HepG2 (cell line): Measurements from ENCODE around the gene GDF15. TPM values are rescaled to one million over a fixed set of nuclear protein-coding genes. Genes with fewer than 3 reads are reported as not detected.
A peak's percentile ranks its signal among the peaks of the same experiment; 100 is the strongest.

Source experiments
- BHLHE40 ChIP-seq: IDR thresholded peaks from 2 replicates; pipeline ENCODE4 v1.6.1; 2011; ENCODE audit warnings: low read length, improper control_type of control experiment
- KLF9 ChIP-seq: IDR thresholded peaks from 2 replicates; pipeline ENCODE4 v1.6.1; 2016; ENCODE audit warnings: low read depth
- NFAT5 ChIP-seq: sonication (generic); formaldehyde crosslinking; IDR thresholded peaks from 2 replicates; pipeline ENCODE4 v1.4.0; 2020; ENCODE audit warnings: missing genetic modification reagents
- NPAS2 ChIP-seq: sonication (generic); formaldehyde crosslinking; IDR thresholded peaks from 2 replicates; pipeline ENCODE4 v1.8.0; 2022; ENCODE audit warnings: mild to moderate bottlenecking, missing genetic modification reagents, borderline replicate concordance
- PRPF4 ChIP-seq: fragments of 200-400 bp; formaldehyde crosslinking; IDR thresholded peaks from 2 replicates; pipeline ENCODE4 v1.6.1; 2016; ENCODE audit warnings: low read length, low read depth; ENCODE audit not compliant: poor library complexity, severe bottlenecking
- ZFP41 ChIP-seq: sonication (generic); formaldehyde crosslinking; IDR thresholded peaks from 2 replicates; pipeline ENCODE4 v1.4.0; 2020; ENCODE audit warnings: mild to moderate bottlenecking, missing genetic modification reagents, borderline replicate concordance
- ZNF30 ChIP-seq: sonication (generic); formaldehyde crosslinking; IDR thresholded peaks from 2 replicates; pipeline ENCODE4 v1.5.0; 2020; ENCODE audit warnings: mild to moderate bottlenecking, missing genetic modification reagents
- ZNF329 ChIP-seq: sonication (generic); formaldehyde crosslinking; IDR thresholded peaks from 2 replicates; pipeline ENCODE4 v1.9.0; 2021; ENCODE audit warnings: low read depth, mild to moderate bottlenecking, missing genetic modification reagents
- ZNF556 ChIP-seq: sonication (generic); formaldehyde crosslinking; IDR thresholded peaks from 2 replicates; pipeline ENCODE4 v1.4.0; 2020; ENCODE audit warnings: mild to moderate bottlenecking, missing genetic modification reagents, borderline replicate concordance
- ZSCAN21 ChIP-seq: sonication (generic); formaldehyde crosslinking; IDR thresholded peaks from 2 replicates; pipeline ENCODE4 v1.8.0; 2022; ENCODE audit warnings: mild to moderate bottlenecking, missing genetic modification reagents, moderate library complexity, borderline replicate concordance
- polyA plus RNA-seq, 8 experiments: library from polyadenylated mRNA; depleted of rRNA in 3 of 8; stranded (reverse) in 7 of 8; unstranded in 1 of 8; fragments of >200 nt; fragmentation: Illumina TruSeq in 4 of 8; extraction: Trizol in 4 of 8; gene quantifications; 2 replicates each; pipeline versions ENCODE4 v1.2.1 to v1.2.3, GENCODE V29; 2011 to 2016; ENCODE audit warnings: low read depth in 4 of 8, missing spikeins in 1 of 8, mixed read lengths in 1 of 8; ENCODE audit not compliant: insufficient read depth in 1 of 8
- total RNA-seq, 5 experiments: library from RNA; depleted of rRNA; stranded (reverse); fragments of >200 nt; fragmentation: Illumina TruSeq; extraction: Trizol; gene quantifications; 2 replicates each; pipeline ENCODE4 v1.2.3, GENCODE V29; 2016; ENCODE audit warnings: low read depth in 1 of 5
- TF ChIP-seq, protein P1 (sequence below): sonication (generic); formaldehyde crosslinking; IDR thresholded peaks from 2 replicates; pipeline ENCODE4 v1.8.1; 2022; ENCODE audit warnings: mild to moderate bottlenecking, missing genetic modification reagents
- TF ChIP-seq, protein P2 (sequence below): sonication (generic); formaldehyde crosslinking; IDR thresholded peaks from 2 replicates; pipeline ENCODE4 v1.4.0; 2020; ENCODE audit warnings: mild to moderate bottlenecking, missing genetic modification reagents
- TF ChIP-seq, protein P3 (sequence below): sonication (generic); formaldehyde crosslinking; IDR thresholded peaks from 2 replicates; pipeline ENCODE4 v1.4.0; 2020; ENCODE audit warnings: missing genetic modification reagents

The GDF15 gene
- total and polyA plus RNA-seq, 2 of the 13 experiments (the other 11 are each of a cell fraction or from before 2014, with no cell fraction given), result 146 to 422 TPM

- TF ChIP-seq NFAT5, result no peak
- no peak for TF ChIP-seq ZNF556
- no peak for TF ChIP-seq ZSCAN21 (CRISPR knock-in tag)
- no peak for TF ChIP-seq ZNF329 (CRISPR knock-in tag)
- no peak for TF ChIP-seq NPAS2 (CRISPR knock-in tag)
- no peak for TF ChIP-seq KLF9
- TF ChIP-seq, protein P1, sequence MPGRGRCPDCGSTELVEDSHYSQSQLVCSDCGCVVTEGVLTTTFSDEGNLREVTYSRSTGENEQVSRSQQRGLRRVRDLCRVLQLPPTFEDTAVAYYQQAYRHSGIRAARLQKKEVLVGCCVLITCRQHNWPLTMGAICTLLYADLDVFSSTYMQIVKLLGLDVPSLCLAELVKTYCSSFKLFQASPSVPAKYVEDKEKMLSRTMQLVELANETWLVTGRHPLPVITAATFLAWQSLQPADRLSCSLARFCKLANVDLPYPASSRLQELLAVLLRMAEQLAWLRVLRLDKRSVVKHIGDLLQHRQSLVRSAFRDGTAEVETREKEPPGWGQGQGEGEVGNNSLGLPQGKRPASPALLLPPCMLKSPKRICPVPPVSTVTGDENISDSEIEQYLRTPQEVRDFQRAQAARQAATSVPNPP (CRISPR knock-in tag), result no peak
- TF ChIP-seq ZNF30, result no peak
- TF ChIP-seq, protein P2, sequence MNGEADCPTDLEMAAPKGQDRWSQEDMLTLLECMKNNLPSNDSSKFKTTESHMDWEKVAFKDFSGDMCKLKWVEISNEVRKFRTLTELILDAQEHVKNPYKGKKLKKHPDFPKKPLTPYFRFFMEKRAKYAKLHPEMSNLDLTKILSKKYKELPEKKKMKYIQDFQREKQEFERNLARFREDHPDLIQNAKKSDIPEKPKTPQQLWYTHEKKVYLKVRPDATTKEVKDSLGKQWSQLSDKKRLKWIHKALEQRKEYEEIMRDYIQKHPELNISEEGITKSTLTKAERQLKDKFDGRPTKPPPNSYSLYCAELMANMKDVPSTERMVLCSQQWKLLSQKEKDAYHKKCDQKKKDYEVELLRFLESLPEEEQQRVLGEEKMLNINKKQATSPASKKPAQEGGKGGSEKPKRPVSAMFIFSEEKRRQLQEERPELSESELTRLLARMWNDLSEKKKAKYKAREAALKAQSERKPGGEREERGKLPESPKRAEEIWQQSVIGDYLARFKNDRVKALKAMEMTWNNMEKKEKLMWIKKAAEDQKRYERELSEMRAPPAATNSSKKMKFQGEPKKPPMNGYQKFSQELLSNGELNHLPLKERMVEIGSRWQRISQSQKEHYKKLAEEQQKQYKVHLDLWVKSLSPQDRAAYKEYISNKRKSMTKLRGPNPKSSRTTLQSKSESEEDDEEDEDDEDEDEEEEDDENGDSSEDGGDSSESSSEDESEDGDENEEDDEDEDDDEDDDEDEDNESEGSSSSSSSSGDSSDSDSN, result peak; percentile 36; the same call in 1 of the 2 replicates
- TF ChIP-seq, protein P3, sequence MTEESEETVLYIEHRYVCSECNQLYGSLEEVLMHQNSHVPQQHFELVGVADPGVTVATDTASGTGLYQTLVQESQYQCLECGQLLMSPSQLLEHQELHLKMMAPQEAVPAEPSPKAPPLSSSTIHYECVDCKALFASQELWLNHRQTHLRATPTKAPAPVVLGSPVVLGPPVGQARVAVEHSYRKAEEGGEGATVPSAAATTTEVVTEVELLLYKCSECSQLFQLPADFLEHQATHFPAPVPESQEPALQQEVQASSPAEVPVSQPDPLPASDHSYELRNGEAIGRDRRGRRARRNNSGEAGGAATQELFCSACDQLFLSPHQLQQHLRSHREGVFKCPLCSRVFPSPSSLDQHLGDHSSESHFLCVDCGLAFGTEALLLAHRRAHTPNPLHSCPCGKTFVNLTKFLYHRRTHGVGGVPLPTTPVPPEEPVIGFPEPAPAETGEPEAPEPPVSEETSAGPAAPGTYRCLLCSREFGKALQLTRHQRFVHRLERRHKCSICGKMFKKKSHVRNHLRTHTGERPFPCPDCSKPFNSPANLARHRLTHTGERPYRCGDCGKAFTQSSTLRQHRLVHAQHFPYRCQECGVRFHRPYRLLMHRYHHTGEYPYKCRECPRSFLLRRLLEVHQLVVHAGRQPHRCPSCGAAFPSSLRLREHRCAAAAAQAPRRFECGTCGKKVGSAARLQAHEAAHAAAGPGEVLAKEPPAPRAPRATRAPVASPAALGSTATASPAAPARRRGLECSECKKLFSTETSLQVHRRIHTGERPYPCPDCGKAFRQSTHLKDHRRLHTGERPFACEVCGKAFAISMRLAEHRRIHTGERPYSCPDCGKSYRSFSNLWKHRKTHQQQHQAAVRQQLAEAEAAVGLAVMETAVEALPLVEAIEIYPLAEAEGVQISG (CRISPR knock-in tag), result no peak
- TF ChIP-seq ZFP41, result no peak
- no peak for TF ChIP-seq BHLHE40
- no peak for TF ChIP-seq PRPF4
Measured at GRCh38 chr19:18390065-18390907, 4.3 kb downstream of the GDF15 start (continued).
